PC-9 (cell line): Measurements from ENCODE around the gene DEPDC4. TPM values are rescaled to one million over a fixed set of nuclear protein-coding genes. Genes with fewer than 3 reads are reported as not detected.

ENCODE experiments used
- BruUV-seq: library from RNA; stranded (reverse); fragments of 400-500 nt; replicated peaks from 2 replicates; lab custom pipeline; 2021; lab: Mats Ljungman, UMichigan
- CTCF ChIA-PET: fragments of 300-600 bp; sonication (Branson Sonifier 250); formaldehyde crosslinking; loops from one replicate; lab custom pipeline; 2022; ENCODE audit warnings: antibody characterized with exemption; lab: Charles Lee
- POLR2A ChIA-PET: fragments of 300-600 bp; sonication (Branson Sonifier 250); formaldehyde crosslinking; loops from one replicate; lab custom pipeline; 2022; ENCODE audit warnings: antibody characterized with exemption; ENCODE audit not compliant: unreplicated experiment; lab: Charles Lee
- DNase-seq, 2 experiments: peaks; one replicate each; pipeline versions ENCODE4 v3.0.0 to v3.0.0-alpha.2; 2015 to 2022; ENCODE audit warnings: mixed read lengths in 1 of 2
- H2AFZ ChIP-seq: fragments of 200-600 bp; sonication (generic); 2 replicates; pipeline ENCODE4 v1.8.1; 2017; ENCODE audit warnings: antibody characterized with exemption
- H3F3A ChIP-seq: fragments of 200-600 bp; sonication (generic); 2 replicates; pipeline ENCODE4 v1.8.1; 2017; ENCODE audit warnings: antibody characterized with exemption, mild to moderate bottlenecking, low read depth; ENCODE audit not compliant: insufficient read depth
- H3K27ac ChIP-seq: fragments of 200-600 bp; sonication (generic); 2 replicates; pipeline ENCODE4 v1.6.1; 2016; ENCODE audit warnings: mixed run types
- H3K27me3 ChIP-seq: fragments of 200-600 bp; sonication (generic); 2 replicates; pipeline ENCODE4 v1.6.1; 2016; ENCODE audit warnings: low read depth, mixed run types; ENCODE audit not compliant: insufficient read depth
- H3K36me3 ChIP-seq: fragments of 200-600 bp; sonication (generic); 2 replicates; pipeline ENCODE4 v1.6.1; 2016; ENCODE audit warnings: low read depth, mixed run types
- H3K4me1 ChIP-seq: fragments of 200-600 bp; sonication (generic); replicated peaks from 2 replicates; pipeline ENCODE4 v1.6.1; 2016; ENCODE audit warnings: mixed run types; ENCODE audit not compliant: insufficient read depth
- H3K4me2 ChIP-seq: fragments of 200-600 bp; sonication (generic); 2 replicates; pipeline ENCODE4 v1.6.1; 2017; ENCODE audit warnings: mixed run types
- H3K4me3 ChIP-seq: fragments of 200-600 bp; sonication (generic); 2 replicates; pipeline ENCODE4 v1.6.1; 2016; ENCODE audit warnings: mixed run types
- H3K79me2 ChIP-seq: fragments of 200-600 bp; sonication (generic); 2 replicates; pipeline ENCODE4 v1.6.1; 2017; ENCODE audit warnings: low read depth, mixed run types
- H3K9me2 ChIP-seq: fragments of 200-600 bp; sonication (generic); 2 replicates; pipeline ENCODE4 v1.8.1; 2017; ENCODE audit warnings: mild to moderate bottlenecking; ENCODE audit not compliant: insufficient read depth
- H3K9me3 ChIP-seq: fragments of 200-600 bp; sonication (generic); 2 replicates; pipeline ENCODE4 v1.8.1; 2016; ENCODE audit warnings: low read depth; ENCODE audit not compliant: insufficient read depth
- H4K20me1 ChIP-seq: fragments of 200-600 bp; sonication (generic); 2 replicates; pipeline ENCODE4 v1.8.1; 2017; ENCODE audit not compliant: insufficient read depth
- EZH2 ChIP-seq: fragments of 200-600 bp; sonication (generic); IDR thresholded peaks from 2 replicates; pipeline ENCODE4 v1.8.0; 2017; ENCODE audit warnings: antibody characterized with exemption, low read depth
- intact Hi-C: fragments of 100-400 bp; cut with micrococcal nuclease; formaldehyde crosslinking; loops from one replicate; pipeline ENCODE4 v1.10.0; 2022; ENCODE audit not compliant: unreplicated experiment
- total RNA-seq: library from RNA; stranded (reverse); gene quantifications from 2 replicates; pipeline ENCODE4 v1.2.3, GENCODE V29; 2021
- TF ChIP-seq, protein P1 (sequence below): fragments of 200-600 bp; sonication (generic); conservative IDR thresholded peaks from 2 replicates; pipeline ENCODE4 v1.6.1; 2017; ENCODE audit warnings: mixed run types, antibody characterized with exemption, mild to moderate bottlenecking, moderate library complexity

Gene DEPDC4
- total RNA-seq, 1 experiment from 2014 or later = 1.8 TPM

DNA sequence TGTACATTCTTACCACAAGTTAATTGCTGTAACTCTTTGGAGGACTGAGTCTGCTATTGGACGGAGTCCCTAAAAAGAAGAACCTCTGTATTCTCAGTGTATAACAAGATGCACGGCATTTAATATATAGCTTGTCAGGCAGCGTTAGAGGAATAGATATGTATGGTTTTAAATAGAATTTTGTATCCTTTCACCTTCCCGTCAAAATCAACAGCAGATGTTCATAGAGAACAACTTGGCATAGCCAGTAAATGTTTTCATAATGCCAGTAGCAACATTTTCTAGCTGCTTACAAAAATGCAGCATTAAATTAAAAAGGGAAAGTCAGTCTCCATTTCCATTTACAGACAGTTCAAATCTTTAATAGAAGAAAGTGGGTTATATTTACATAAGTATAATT lies 6.9 kb upstream of the DEPDC4 start:
- Histone ChIP-seq H3K9me3 (no peaks in the 10 kb centered on the region), H4K20me1 (peaks cover 14% of the 10 kb centered on the region), H3K27me3 (no peaks in the 10 kb centered on the region), H2AFZ (no peak overlapping the region), H3K79me2 (peaks cover 94% of the 10 kb centered on the region), H3F3A (peaks cover 1% of the 10 kb centered on the region), H3K4me3 (no peak overlapping the region), H3K27ac (no peak overlapping the region), H3K4me2 (no peak overlapping the region), H3K36me3 (0 out of 2 replicates have a peak, but pooled peaks cover 12% of the 10 kb centered on the region), H3K4me1 (peaks cover 10% of the 10 kb centered on the region), H3K9me2 (no peaks in the 10 kb centered on the region)
- no peak for DNase-seq
- BruUV-seq = no TSS peak
- ChIA-PET CTCF (no interaction called here), POLR2A (interaction anchor here (0.6 kb wide), 1 partner anchor 27 kb away, joined by 7 read pairs; no protein-coding TSS in a partner anchor)
- intact Hi-C loops = no loop called here
- TF ChIP-seq, protein P1, sequence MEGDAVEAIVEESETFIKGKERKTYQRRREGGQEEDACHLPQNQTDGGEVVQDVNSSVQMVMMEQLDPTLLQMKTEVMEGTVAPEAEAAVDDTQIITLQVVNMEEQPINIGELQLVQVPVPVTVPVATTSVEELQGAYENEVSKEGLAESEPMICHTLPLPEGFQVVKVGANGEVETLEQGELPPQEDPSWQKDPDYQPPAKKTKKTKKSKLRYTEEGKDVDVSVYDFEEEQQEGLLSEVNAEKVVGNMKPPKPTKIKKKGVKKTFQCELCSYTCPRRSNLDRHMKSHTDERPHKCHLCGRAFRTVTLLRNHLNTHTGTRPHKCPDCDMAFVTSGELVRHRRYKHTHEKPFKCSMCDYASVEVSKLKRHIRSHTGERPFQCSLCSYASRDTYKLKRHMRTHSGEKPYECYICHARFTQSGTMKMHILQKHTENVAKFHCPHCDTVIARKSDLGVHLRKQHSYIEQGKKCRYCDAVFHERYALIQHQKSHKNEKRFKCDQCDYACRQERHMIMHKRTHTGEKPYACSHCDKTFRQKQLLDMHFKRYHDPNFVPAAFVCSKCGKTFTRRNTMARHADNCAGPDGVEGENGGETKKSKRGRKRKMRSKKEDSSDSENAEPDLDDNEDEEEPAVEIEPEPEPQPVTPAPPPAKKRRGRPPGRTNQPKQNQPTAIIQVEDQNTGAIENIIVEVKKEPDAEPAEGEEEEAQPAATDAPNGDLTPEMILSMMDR = no peak
- TF ChIP-seq EZH2 = no peak

DNA sequence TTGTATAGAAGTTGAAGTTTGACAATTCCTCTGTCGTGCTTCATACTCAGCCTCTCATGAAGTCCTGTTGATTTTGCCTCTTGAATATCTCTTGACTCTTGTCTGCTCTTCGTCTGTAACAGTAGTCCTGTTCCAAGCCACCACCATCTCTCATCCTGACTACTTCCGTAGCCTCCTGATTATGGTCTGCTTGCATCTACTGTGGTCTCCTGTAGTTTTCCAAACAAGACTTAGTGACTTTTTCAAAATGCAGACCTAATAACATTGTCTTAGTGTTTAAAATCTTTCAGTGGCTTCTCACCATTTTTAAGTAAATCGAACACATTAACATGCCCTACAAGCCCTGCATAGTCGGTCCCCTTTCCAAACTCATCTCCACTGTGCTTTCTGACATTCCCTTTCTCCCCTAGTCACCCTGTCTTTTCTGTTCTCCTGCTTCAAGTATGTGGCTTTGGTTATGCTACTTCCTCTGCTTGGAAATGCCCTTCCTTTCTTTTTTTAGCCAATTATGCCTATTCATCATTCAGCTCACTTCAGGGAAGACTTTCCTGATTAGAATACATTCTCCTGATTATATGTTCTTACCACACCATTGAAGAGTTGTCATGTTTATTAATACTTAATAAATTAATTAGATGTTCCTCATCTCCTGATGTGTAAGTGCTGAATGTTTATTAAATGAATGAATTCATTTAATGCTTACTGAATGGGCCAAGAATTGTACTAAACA lies 2.1 kb upstream of the DEPDC4 start:
- peak overlapping the region; percentile 76 for H3K4me3 ChIP-seq
- peaks cover 16% of the 10 kb centered on the region; the same call in 1 of the 2 replicates for H3F3A ChIP-seq
- H3K79me2 ChIP-seq = peaks cover 65% of the 10 kb centered on the region
- TF ChIP-seq, protein P1 = no peak
- TF ChIP-seq EZH2 = no peak
- no peak overlapping the region for H2AFZ ChIP-seq
- H3K27me3 ChIP-seq = no peaks in the 10 kb centered on the region
- BruUV-seq = no TSS peak
- intact Hi-C loops = no loop called here
- peaks cover 22% of the 10 kb centered on the region for H4K20me1 ChIP-seq
- no peaks in the 10 kb centered on the region for H3K9me2 ChIP-seq
- ChIA-PET CTCF (no interaction called here), POLR2A (no interaction called here)
- H3K9me3 ChIP-seq = no peaks in the 10 kb centered on the region
- H3K4me2 ChIP-seq = peak overlapping the region; percentile 83
- no peak overlapping the region for H3K27ac ChIP-seq
- DNase-seq = no peak
- H3K36me3 ChIP-seq = 0 out of 2 replicates have a peak, but pooled peaks cover 7% of the 10 kb centered on the region
- peaks cover 21% of the 10 kb centered on the region for H3K4me1 ChIP-seq

DNA sequence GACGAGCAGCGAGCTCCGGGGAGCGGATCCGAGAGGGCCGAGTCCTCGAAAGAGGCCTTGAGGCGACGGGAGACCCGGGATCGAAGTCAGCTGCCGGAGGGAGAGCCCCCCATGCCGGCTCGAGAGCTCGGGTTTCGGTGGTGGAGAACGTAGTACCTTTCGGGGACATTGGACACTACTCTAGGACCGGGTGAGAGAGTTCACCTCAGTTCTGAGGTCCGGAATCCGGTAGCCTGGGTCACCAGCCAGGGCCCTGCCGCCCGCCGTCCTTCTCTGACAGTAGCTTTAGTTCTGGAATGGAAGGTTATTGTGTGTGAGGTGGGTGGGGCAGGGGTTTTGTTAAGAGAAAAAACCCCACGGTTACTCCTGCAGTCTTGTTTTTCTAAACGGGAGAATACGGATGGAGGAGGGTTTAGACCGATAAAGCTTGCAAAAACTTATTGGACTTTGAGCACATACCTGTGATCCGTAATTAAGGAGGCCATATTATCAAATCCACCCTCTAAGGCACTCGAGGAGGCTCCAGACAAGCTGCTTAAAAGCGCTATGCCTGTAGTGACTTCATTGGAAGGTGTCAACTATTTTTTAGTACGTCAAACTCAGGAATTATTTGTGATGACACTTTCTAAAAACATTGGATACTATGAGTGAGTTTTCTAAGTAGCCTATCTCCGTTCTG lies 863 bp upstream of the DEPDC4 start:
- Histone ChIP-seq H3K9me2 (no peaks in the 10 kb centered on the region), H3K36me3 (0 out of 2 replicates have a peak, but pooled peaks cover 7% of the 10 kb centered on the region), H3K4me3 (peak overlapping the region; percentile 76), H3K9me3 (no peaks in the 10 kb centered on the region), H2AFZ (peak overlapping the region; percentile 97), H3K4me2 (peak overlapping the region; percentile 83), H3K79me2 (peaks cover 53% of the 10 kb centered on the region), H3K27me3 (no peaks in the 10 kb centered on the region), H3K4me1 (peaks cover 21% of the 10 kb centered on the region), H3F3A (peaks cover 16% of the 10 kb centered on the region; the same call in 1 of the 2 replicates), H3K27ac (peak overlapping the region; percentile 87), H4K20me1 (peaks cover 10% of the 10 kb centered on the region; the same call in 1 of the 2 replicates)
- no TSS peak for BruUV-seq
- ChIA-PET CTCF (interaction anchor here (0.6 to 0.9 kb wide), 3 partner anchors 35 to 1225 kb away, joined by 3 to 4 read pairs (median 3); no protein-coding TSS in a partner anchor), POLR2A (interaction anchor here (0.5 to 0.7 kb wide), 4 partner anchors 38 to 1765 kb away, joined by 3 to 6 read pairs (median 4); no protein-coding TSS in a partner anchor)
- intact Hi-C loops = loop anchor here (1.0 to 2.0 kb wide), 4 partner anchors 33 to 306 kb away; partner anchors contain the start of genes ACTR6 and GAS2L3
- no peak for DNase-seq
- no peak for TF ChIP-seq EZH2
- TF ChIP-seq, protein P1 = no peak
